ENCODE results near the gene PPIL1.

GRCh38 chr6:36860126-36860525, 14.5 kb downstream of the PPIL1 start:
- no peak for TF ChIP-seq EP300 (IDR thresholded peaks at IDR 0.05)
- TF ChIP-seq, protein P1, sequence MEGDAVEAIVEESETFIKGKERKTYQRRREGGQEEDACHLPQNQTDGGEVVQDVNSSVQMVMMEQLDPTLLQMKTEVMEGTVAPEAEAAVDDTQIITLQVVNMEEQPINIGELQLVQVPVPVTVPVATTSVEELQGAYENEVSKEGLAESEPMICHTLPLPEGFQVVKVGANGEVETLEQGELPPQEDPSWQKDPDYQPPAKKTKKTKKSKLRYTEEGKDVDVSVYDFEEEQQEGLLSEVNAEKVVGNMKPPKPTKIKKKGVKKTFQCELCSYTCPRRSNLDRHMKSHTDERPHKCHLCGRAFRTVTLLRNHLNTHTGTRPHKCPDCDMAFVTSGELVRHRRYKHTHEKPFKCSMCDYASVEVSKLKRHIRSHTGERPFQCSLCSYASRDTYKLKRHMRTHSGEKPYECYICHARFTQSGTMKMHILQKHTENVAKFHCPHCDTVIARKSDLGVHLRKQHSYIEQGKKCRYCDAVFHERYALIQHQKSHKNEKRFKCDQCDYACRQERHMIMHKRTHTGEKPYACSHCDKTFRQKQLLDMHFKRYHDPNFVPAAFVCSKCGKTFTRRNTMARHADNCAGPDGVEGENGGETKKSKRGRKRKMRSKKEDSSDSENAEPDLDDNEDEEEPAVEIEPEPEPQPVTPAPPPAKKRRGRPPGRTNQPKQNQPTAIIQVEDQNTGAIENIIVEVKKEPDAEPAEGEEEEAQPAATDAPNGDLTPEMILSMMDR (IDR thresholded peaks at IDR 0.05): no peak
